GM18499 (cell line): ENCODE data around the gene TSPAN33.

Experiments
- ATAC-seq: cut with Tn5 transposase; IDR thresholded peaks from one replicate; pipeline ENCODE4 v1.9.1; 2021; ENCODE audit warnings: moderate number of reproducible peaks; ENCODE audit not compliant: insufficient read depth, unreplicated experiment

The TSPAN33 gene

DNA sequence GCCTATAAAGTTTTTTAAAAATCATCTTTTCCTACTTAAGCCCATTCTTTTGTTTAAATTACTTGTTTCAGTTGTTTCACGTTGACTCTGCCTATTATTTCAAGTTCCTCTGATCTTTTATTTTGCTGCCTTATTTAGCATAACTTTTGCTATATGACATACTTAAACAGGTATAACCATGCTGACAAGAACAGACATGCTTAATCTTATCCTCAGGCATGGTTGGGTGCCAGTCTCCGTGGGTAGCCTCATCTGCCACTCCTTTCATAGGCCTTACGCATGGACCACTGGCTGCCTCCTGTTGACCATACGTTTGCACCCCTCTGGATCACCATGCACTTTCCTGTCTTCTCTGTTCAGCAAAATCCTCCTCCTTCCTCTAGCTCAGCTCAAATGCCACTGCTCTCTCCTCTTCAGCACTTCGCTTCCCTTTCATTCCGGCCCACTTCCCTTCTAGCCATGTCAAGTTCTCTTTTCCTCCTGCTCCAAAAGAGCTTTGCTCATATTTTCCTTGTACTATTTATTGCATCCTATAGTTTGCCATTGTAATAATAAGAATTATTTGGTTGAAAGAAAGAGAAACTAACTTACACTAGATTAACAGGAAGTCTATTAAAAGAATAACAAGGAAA, 10.0 kb upstream of the TSPAN33 start:
- ATAC-seq, result no peak

DNA sequence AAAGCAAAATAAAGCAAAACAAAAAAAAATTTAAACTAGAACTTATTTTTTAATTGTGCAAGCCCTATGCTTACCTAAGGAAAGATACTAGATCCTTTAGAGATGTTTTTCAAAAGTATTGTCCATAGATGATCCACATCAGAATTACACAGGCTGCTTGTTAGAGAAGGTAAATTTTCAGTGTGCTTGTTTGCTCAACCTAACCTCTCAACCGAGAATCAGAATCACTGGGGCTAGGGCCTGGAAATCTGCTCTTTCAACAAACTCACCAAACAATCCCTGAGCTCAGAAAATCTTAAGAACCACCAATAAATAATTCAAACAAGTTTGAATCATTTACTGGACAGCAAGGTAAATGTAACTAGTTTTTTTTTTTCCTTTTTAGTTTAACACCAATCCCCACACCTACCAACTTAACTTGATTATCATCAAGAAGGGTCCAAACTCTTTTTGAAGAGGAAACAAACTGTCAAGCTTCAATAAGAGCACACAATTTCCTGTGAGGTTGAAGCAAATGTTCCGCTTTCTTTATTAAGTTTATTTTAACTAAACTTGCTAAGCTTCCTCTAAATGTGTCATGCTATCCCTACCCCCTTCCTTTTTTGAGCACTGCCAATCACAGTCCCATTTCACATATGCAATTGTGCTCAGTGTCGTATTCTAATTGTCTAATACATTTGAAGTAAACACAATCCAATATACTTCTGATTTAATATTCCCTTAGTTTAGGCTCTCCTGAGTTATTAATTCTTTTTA, 7.4 kb upstream of the TSPAN33 start:
- no peak for ATAC-seq

DNA sequence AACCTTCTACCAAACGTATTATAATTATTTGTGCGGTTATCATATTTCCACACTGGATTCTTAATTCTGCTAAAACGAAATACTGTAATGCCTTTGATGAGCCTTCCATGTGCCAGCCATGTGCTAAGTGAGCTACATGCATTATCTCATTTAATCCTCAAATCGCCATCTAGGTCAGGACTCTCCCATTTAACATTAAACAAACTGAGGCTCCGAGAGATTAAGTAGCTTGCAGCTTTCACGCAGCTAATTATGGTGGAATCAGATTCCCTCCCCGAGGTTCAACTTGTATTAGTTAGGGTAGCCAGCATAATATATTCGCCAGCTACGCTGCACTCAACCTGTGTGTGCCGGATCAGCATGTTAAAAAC, 798 bp upstream of the TSPAN33 start:
- ATAC-seq, result no peak

DNA sequence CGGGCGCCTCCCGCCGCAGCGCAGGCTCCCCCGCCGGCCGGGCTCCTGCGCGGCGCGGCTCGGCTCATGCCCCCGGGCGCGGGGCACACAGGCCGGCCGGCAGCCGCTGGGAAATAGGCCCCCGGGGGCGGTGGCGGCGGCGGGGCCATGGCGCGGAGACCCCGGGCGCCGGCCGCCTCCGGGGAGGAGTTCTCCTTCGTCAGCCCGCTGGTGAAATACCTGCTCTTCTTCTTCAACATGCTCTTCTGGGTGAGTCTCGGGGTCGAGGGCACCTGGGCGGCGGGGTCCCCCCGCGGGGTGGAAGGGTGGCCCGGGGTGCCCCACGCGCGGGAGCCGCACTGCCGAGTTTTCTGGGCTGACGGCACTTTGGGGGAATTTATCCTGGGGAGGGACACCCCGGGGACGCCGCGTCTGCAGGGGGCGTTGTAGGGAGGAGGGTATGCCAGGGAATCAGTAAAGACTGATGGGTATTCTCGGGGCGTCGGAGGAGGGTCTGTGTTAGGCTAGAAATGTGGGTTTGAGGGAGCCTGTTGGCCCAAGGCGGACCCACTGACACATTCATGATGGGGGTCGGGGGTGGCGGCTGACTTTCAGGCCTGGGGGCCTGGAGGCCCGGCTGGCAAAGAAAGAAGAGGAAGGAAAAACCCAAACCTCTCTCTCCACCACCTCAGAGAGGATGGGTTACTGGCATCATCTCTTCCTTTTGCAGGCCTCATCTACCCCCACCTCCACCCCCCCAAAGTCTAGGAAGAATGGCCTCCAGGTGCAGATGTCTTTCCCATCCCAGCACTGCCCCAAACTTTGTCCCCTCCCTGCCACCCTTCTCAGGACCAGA, 544 bp downstream of the TSPAN33 start:
- no peak for ATAC-seq

DNA sequence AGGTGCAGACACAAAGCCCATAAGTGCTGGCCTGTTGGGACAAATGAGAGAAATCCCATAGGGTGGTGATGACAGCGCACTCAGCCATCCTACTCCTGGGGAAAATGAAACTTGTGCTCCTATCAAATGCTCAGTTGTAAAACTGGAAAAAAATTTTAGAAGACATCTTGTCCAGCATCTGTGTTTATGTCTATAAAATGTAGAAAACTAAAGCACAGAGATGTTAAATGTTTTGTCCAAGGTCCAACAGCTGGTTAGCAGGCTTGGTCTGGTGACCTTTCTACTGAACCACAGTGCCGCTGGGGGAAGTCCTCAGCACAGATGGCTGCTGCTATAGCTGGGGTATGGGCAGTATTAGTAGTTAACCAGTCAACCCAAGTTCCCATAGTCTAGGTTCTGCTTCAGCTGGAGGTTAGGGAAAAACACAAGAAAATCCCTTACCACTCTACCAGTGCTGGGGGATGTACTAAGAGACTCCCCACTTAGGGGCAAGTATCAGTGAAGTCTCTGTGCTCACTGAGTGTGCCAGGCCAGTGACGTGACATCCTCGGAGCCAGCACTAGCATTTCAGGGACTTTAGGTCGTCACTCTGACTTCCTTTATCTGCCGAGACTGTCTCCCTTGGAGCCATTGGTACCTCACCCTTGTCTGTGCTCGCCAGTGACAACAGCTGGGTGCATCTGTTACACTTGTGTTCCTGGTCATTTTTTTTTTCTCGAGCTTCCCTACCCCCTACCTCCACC, 1.9 kb downstream of the TSPAN33 start:
- ATAC-seq, result no peak

DNA sequence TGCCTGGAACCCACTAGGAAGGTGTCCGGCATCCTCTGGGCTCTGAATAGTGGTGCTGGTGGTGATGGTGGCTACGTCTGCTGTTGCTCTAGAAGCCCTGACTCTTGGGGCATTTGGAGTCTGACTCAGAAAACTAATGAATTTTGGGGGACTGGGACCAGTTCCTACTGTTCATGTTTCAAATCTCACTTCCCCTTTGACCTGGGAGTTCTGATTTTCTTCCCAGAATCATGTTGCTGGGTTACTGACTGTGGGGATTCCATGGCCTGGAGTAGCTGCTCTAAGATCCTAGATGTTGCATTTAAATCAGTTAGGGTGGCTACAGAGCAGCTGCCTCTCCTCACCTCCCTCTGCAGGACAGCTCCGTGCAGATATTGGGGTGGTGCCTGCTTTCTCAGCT, 3.2 kb downstream of the TSPAN33 start:
- no peak for ATAC-seq

DNA sequence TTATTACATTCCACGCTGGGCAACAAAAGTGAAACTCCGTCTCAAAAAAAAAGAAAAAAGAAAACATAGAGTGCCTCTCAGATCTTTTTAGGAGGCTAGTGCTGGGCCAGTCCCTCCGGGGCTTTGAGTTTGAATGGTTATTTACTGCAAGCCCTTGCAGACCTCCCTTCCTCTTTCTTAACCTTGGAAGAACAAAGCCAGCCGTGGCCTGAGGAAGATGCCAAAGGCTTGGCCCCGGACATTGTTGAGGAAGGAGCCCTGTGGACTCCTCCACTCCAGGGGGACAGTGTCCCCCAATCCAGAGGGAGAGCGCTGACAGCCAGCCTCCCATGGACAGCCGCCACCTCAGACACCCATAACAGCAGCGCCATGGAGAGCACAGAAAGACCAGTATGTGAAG, 5.0 kb downstream of the TSPAN33 start:
- ATAC-seq, result no peak

DNA sequence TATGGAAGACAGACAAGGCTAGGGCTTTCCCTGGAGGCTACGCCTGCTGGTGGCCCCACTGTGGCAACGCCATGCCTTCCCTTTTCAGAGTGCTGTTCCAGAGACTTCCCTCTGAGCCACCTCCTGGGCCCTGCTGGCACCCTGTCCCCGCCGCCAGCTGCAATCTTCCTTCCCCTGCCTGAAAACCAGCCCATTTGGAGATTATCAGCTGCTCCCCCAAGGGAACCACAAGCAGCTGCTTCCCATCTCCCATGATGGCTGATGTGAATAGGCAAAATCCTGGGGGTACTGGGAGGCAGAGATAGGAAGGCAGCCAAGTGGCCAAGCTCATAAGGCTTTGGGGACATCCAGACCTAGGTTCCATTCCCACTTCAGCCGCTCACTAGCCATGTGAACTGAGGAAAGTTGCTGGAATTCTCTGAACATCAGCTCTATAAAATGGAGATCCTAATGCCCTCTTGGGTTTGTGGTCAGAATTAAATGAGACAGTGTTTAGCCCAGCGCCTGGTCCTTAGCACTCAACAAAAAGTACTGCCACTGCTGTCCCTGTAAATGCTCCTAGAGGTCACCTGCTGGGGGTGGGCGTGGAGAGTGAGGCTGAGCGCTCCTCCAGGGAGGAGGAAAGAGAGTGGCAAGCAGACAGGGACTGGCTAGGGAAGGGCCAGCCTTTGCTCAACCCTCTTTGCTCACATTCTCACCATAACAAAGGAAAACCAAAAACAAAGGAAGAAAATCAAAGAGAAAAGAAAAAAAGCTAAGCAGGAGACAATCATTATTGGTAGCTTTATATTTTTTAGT, 5.9 kb downstream of the TSPAN33 start:
- ATAC-seq, result no peak

DNA sequence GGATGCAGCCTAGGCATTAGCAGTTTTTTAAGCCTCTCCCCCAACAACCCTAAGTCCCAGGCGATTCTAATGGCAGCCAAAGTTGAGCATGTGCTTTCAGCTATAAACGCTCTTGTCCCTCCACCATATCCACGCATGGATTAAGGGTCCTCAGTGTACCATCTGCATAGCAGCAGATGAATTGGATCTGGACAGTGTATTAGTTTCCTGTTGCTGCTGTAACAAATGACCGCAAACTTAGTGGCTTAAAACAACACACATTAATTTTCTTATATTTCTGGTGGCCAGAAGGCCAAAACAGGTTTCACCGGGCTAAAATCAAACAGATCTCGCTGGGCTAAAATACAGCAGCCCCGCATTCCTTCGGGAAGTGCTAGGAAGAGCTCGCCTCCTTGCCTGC, 13.1 kb downstream of the TSPAN33 start:
- no peak for ATAC-seq

DNA sequence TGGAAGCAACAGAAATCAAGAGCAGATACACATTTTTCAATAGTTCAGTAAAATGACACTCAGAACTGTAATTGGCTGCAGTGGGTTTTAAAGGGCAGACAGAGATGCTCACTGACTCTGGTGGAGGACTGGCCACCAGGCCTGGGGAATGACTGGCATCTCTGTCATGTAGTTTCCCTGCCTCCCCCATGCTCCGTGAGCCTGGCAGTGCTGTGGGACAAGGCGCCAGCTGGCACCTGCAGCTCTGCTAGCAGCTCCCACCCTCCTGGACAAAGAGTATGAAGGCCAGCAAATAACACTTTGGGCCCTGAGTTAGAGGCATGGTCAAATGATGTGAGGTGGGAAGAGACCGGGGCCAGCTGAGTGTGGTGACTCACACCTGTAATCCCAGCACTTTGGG, 15.0 kb downstream of the TSPAN33 start:
- ATAC-seq, result no peak

DNA sequence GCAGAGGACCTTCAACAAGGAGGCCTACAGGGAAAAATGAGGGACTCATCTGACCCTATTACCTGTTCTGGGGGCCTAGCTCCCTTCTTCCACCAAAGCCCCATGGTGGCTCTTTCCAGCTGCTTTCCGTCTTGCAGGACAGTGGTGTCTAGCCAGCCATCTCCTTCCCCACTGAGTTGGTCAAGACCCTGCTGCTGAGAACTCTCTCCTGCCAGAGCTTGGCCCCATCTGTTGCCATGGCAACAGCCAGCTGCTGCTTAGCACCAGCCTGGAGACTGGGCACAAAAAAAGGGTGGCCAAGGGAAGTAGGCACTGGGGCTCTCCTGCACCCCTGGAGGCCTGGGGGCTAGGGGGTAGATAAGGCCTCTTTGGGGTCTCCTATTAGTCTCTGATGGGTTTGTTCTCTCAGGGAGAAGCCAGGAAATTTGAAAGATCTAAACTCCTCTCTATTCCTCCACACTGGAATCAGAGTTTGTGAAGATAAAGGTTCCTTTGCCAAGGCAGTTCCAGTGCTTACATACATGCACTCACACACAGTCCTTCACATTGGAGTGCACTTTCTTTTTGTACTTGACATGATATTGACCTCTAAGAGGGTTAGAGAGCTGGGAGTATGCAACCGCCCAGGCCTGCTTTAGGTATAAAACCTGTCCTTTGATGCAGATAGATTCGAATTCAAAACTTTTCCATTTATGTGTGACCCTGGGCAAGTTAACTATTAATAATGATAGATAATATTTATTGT, 15.8 kb downstream of the TSPAN33 start:
- no peak for ATAC-seq

DNA sequence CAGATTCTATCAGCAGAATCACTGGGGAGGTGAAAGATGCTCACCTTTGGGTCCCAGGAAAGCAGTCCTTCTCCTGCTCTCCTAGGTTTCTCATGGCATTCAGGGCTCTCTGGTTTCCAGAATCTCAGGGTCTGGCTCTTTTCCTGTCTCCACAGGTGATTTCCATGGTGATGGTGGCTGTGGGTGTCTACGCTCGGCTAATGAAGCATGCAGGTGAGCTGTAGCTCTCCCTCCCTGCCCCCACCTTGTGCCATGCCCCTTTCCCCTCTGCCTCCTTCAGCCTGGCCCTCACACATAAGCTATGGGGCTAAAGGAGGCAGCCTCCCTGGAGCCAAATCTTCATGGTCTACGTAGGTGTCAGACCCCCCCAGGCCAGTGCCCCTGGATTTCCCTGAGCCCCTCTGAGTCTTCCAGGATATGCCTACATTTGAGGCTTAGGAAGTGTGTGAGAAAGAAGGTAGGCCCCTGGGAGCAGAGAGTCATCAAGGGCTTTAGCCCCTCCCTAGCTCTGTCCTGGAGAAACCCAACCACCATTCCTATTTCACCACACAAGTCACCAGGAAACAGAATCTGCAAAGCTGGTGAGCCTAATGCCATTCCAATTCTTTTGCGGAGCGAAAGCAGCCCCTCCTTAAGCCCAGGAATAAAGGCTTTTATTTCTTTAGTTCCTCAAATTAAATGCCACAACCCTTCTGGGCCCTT, 17.2 kb downstream of the TSPAN33 start:
- no peak for ATAC-seq

DNA sequence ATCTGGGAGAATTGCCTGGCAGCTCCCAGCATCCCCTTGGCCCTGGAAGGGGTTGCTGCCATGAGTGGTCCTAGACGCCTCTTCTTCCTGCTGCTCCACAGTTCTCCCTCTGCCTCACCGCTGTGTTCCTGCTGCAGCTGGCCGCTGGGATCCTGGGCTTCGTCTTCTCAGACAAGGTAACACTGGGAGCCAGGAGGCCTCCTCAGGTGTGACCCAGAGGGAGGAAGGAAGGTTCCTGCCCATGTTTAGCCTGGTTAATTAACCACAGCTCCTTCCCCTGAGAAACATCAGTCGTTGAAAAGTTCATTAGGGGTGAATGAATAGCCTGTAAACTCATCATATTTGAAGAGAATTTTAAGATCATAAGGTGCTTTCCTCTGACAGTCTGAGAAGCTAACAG, 18.2 kb downstream of the TSPAN33 start:
- ATAC-seq, result no peak

DNA sequence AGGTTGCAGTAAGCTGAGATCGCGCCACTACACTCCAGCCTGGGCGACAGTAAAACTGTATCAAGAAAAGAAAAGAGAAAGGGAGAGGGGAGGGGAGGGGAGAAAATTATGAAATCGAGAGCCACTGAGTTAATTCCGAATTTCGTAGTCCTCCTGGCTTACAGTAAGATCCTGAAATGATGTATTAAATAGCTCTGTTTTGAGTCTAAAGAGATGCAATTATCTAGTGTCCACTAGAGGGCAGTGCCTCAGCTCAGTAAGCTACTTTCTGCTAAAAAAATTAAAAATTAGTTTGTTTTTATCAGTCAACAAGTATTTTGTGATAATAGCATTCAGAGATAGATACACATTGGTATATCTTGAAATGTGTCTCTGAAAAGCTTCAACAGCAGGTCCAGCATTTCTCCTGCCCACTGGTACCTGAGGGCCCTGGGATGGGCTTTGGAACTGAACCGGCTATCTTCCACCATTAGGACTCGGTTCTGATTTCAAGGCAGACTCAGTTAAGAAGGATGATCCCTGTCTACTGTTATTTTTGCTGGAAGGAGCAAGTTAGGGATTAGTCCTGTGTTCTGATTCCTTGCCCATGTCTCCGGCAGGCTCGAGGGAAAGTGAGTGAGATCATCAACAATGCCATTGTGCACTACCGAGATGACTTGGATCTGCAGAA, 19.5 kb downstream of the TSPAN33 start:
- no peak for ATAC-seq

DNA sequence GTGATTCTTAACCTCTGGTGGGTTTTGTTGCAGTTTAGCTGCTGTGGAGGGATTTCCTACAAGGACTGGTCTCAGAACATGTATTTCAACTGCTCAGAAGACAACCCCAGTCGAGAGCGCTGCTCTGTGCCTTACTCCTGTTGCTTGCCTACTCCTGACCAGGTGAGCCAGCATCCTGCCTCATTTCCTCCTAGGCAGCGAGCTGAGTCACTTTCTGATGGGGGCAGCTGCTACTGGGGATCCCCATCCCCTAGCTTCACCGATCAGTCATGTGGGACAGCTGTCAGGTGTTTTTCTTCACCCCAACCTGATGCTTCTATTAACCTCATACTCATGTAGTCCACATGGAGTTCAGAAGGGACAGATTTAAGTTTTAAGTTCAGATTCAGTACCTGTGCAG, 22.2 kb downstream of the TSPAN33 start:
- no peak for ATAC-seq

DNA sequence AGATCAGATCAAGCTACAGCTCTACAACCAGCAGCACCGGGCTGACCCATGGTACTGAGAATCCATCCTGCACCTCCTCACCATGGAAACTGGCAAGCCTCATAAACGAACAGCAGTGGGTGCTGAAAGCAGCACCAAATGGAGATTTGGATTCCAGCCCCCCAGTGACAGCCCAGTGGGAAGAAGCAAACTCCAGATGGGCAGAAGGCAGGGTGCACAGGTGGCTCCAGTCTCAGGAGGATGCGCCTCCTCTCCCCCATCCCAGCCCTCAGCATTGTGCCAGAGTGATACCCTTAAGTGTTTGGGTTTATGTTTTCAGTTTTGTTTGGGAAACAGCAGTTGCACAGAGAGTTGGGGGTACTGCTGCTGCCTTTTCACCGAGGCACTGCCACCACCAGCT, 23.3 kb downstream of the TSPAN33 start:
- no peak for ATAC-seq

DNA sequence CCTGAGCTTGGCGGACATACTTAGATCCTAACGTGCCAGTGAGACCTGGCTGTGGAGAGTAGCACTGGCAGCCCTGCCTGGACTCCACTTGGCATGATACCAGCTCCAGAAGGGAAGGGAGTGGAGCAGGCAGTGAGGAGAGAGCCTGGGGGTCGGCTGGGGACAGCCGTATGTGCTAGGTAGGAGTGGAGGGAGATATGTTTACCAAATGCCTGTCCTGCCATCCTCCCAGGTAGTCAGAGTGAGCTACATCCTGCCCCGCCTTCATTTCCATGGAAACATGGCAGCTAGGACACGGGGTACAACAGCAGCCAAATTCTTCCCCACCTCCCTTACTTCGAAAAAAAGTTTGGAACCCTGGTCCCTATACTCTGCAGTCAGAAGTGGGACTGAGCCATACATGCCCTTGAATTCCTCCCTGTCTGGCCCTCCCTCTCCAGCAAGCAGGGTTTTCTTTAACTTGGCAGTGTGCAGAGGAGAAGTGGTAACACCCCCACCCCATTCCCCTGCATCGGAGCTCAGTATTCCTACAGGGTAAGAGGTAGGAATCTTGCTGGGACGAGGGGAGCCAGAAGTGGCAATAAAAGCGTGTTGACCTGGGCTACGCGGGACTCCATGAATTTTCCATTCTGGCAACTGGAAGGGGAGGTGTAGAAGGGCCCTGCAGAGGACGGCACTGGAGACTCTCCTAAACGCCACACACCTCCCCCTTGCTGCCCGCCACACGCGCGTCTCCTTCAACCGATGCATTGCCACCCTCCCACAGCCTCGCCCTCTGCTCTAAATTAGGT, 23.9 kb downstream of the TSPAN33 start:
- ATAC-seq, result no peak
